OCI-LY1 (cell line): ENCODE data around the gene XCR1.

Source experiments
- H2AFZ ChIP-seq: fragments of 200-600 bp; sonication (generic), shearing (Covaris generic); 2 replicates; pipeline ENCODE4 v1.6.0; 2014; ENCODE audit warnings: antibody characterized with exemption, mild to moderate bottlenecking, low read length
- H3F3A ChIP-seq: fragments of 200-600 bp; sonication (generic), shearing (Covaris generic); 2 replicates; pipeline ENCODE4 v1.6.0; 2014; ENCODE audit warnings: mild to moderate bottlenecking, antibody characterized with exemption, low read length, moderate library complexity; ENCODE audit not compliant: insufficient read depth
- H3K27ac ChIP-seq: fragments of 200-600 bp; sonication (generic); 2 replicates; pipeline ENCODE4 v1.5.1; 2014; ENCODE audit warnings: low read length, mixed run types, mild to moderate bottlenecking, low read depth; ENCODE audit not compliant: poor library complexity, severe bottlenecking
- H3K27me3 ChIP-seq: fragments of 200-600 bp; sonication (generic); 2 replicates; pipeline ENCODE4 v1.6.0; 2014; ENCODE audit warnings: antibody characterized with exemption, mild to moderate bottlenecking, low read length, moderate library complexity; ENCODE audit not compliant: insufficient read depth
- H3K36me3 ChIP-seq: fragments of 200-600 bp; sonication (generic); 2 replicates; pipeline ENCODE4 v1.6.1; 2014; ENCODE audit warnings: mild to moderate bottlenecking, antibody characterized with exemption, low read length, moderate library complexity, mixed read lengths; ENCODE audit not compliant: insufficient read depth
- H3K4me1 ChIP-seq: fragments of 200-600 bp; sonication (generic); 2 replicates; pipeline ENCODE4 v1.5.1; 2014; ENCODE audit warnings: mild to moderate bottlenecking, low read length, moderate library complexity; ENCODE audit not compliant: insufficient read depth, severe bottlenecking
- H3K4me2 ChIP-seq: fragments of 200-600 bp; sonication (generic), shearing (Covaris generic); 2 replicates; pipeline ENCODE4 v1.6.1; 2014; ENCODE audit warnings: low read length
- H3K4me3 ChIP-seq: fragments of 200-600 bp; sonication (generic); 2 replicates; pipeline ENCODE4 v1.5.1; 2014; ENCODE audit warnings: low read length, low read depth, mild to moderate bottlenecking, mixed read lengths; ENCODE audit not compliant: poor library complexity, severe bottlenecking
- H3K79me2 ChIP-seq: fragments of 200-600 bp; shearing (Covaris generic); 2 replicates; pipeline ENCODE4 v1.6.1; 2016; ENCODE audit warnings: mixed run types, low read length, mixed read lengths; ENCODE audit not compliant: insufficient read depth
- H3K9ac ChIP-seq: fragments of 200-600 bp; sonication (generic), shearing (Covaris generic); 2 replicates; pipeline ENCODE4 v1.6.1; 2014; ENCODE audit warnings: mild to moderate bottlenecking, low read length, mixed read lengths
- H3K9me2 ChIP-seq: fragments of 200-600 bp; sonication (generic), shearing (Covaris generic); 2 replicates; pipeline ENCODE4 v1.6.1; 2014; ENCODE audit warnings: low read depth, mild to moderate bottlenecking, low read length, mixed read lengths
- H3K9me3 ChIP-seq: fragments of 200-600 bp; shearing (Covaris generic); 2 replicates; pipeline ENCODE4 v1.6.1; 2014; ENCODE audit warnings: low read length, mixed read lengths
- H4K20me1 ChIP-seq: fragments of 200-600 bp; sonication (generic), shearing (Covaris generic); 2 replicates; pipeline ENCODE4 v1.6.0; 2016; ENCODE audit warnings: mild to moderate bottlenecking, low read length; ENCODE audit not compliant: insufficient read depth
- CTCF ChIP-seq: fragments of 200-600 bp; sonication (generic), shearing (Covaris generic); IDR thresholded peaks from 2 replicates; pipeline ENCODE4 v1.5.1; 2017; ENCODE audit warnings: mild to moderate bottlenecking, antibody characterized with exemption, low read length, moderate library complexity, mixed read lengths
- EZH2 ChIP-seq: fragments of 200-600 bp; sonication (generic), shearing (Covaris generic); IDR thresholded peaks from 2 replicates; pipeline ENCODE4 v1.8.0; 2017; ENCODE audit warnings: borderline replicate concordance, mixed run types, mild to moderate bottlenecking, antibody characterized with exemption, low read length, moderate library complexity, mixed read lengths

The XCR1 gene

GRCh38 chr3:46017720-46018119 lies 9.6 kb downstream of the XCR1 start:
- Histone ChIP-seq H3K9ac (no peak overlapping the region), H4K20me1 (no peaks in the 10 kb centered on the region), H3K9me3 (no peaks in the 10 kb centered on the region), H3K79me2 (no peaks in the 10 kb centered on the region), H3K4me1 (no peaks in the 10 kb centered on the region), H2AFZ (no peak overlapping the region), H3K27me3 (no peaks in the 10 kb centered on the region; the same call in 1 of the 2 replicates), H3K9me2 (no peaks in the 10 kb centered on the region), H3K36me3 (no peaks in the 10 kb centered on the region), H3K27ac (no peak overlapping the region), H3F3A (no peaks in the 10 kb centered on the region), H3K4me2 (no peak overlapping the region), H3K4me3 (no peak overlapping the region)
- TF ChIP-seq EZH2 = no peak
- TF ChIP-seq CTCF = no peak

- H3K9ac ChIP-seq = no peak overlapping the region
- no peaks in the 10 kb centered on the region for H3K9me2 ChIP-seq
- no peak overlapping the region for H3K4me3 ChIP-seq
- no peak overlapping the region for H3K4me2 ChIP-seq
- H3K27me3 ChIP-seq = no peaks in the 10 kb centered on the region; the same call in 1 of the 2 replicates
- H2AFZ ChIP-seq = no peak overlapping the region
- no peaks in the 10 kb centered on the region for H4K20me1 ChIP-seq
- no peaks in the 10 kb centered on the region for H3K4me1 ChIP-seq
- no peak for TF ChIP-seq EZH2
- no peak for TF ChIP-seq CTCF
- H3K27ac ChIP-seq = no peak overlapping the region
- H3F3A ChIP-seq = no peaks in the 10 kb centered on the region
- H3K36me3 ChIP-seq = no peaks in the 10 kb centered on the region
- H3K9me3 ChIP-seq = no peaks in the 10 kb centered on the region
- no peaks in the 10 kb centered on the region for H3K79me2 ChIP-seq
Observed at GRCh38 chr3:46013316-46014094, 13.8 kb downstream of the XCR1 start.

GRCh38 chr3:46012246-46012645 lies 15.0 kb downstream of the XCR1 start:
- Histone ChIP-seq H3K36me3 (no peaks in the 10 kb centered on the region), H3K4me1 (no peaks in the 10 kb centered on the region), H3K9me2 (no peaks in the 10 kb centered on the region), H3F3A (no peaks in the 10 kb centered on the region), H4K20me1 (no peaks in the 10 kb centered on the region), H3K9me3 (no peaks in the 10 kb centered on the region), H3K4me3 (no peak overlapping the region), H2AFZ (no peak overlapping the region), H3K27me3 (no peaks in the 10 kb centered on the region; the same call in 1 of the 2 replicates), H3K4me2 (no peak overlapping the region), H3K27ac (no peak overlapping the region), H3K9ac (no peak overlapping the region), H3K79me2 (no peaks in the 10 kb centered on the region)
- TF ChIP-seq CTCF = no peak
- no peak for TF ChIP-seq EZH2
